HepG2 (cell line): ENCODE results near the gene DDX1. TPM values are rescaled to one million over a fixed set of nuclear protein-coding genes. Genes with fewer than 3 reads are reported as not detected.

ENCODE experiments used
- ATAC-seq: fragments of 200-7000 bp; cut with Tn5 transposase; 3 replicates; pipeline ENCODE4 v1.9.1; 2020; ENCODE audit warnings: mild to moderate bottlenecking, moderate library complexity
- BruUV-seq: library from RNA; stranded (reverse); fragments of 400-500 nt; replicated peaks from 2 replicates; lab custom pipeline; 2021; lab: Mats Ljungman, UMichigan
- CTCF ChIA-PET: fragments of 300-600 bp; formaldehyde crosslinking; extraction: SDS; loops from one replicate; lab custom pipeline; 2021; ENCODE audit warnings: low total read pairs, inconsistent platforms, low intra/inter-chr PET ratio; lab: Yijun Ruan, JAX
- POLR2A ChIA-PET: fragments of 350-600 bp; sonication (Branson Sonifier 250); formaldehyde crosslinking; loops from one replicate; lab custom pipeline; 2020; ENCODE audit warnings: antibody characterized with exemption, inconsistent platforms; lab: Yijun Ruan, JAX
- DNase-seq: peaks from one replicate; pipeline ENCODE4 v3.0.0-alpha.2; 2015; ENCODE audit warnings: low spot score
- FAIRE-seq: peaks from 3 replicates; lab custom pipeline; 2011; peaks lifted over from hg19 to GRCh38; lab: Jason Lieb, UNC
- H2AFZ ChIP-seq: one replicate; pipeline ENCODE4 v1.6.1; 2011; ENCODE audit warnings: low read length, inconsistent platforms
- H3K27ac ChIP-seq: fragments of 300-600 bp; 3 replicates; pipeline ENCODE4 v1.8.0; 2011; ENCODE audit warnings: mixed run types, mild to moderate bottlenecking, mixed read lengths, low read length, inconsistent platforms; ENCODE audit not compliant: insufficient read depth; ENCODE audit errors: extremely low read length
- H3K27me3 ChIP-seq, 2 experiments: fragments of 200-600 bp in 1 of 2; 2 replicates in 1 of 2; 3 replicates in 1 of 2; pipeline versions ENCODE4 v1.6.0 to v1.8.0; 2011; ENCODE audit warnings: low read length in 2 of 2, mild to moderate bottlenecking in 2 of 2, moderate library complexity in 2 of 2, inconsistent platforms in 1 of 2; ENCODE audit not compliant: insufficient read depth in 2 of 2, control insufficient read depth in 1 of 2
- H3K36me3 ChIP-seq, 2 experiments: fragments of 200-600 bp in 1 of 2; replicated peaks in 1 of 2; 2 replicates in 1 of 2; 3 replicates in 1 of 2; pipeline versions ENCODE4 v1.5.1 to v1.8.0; 2011; ENCODE audit warnings: low read length in 2 of 2, inconsistent platforms in 1 of 2; ENCODE audit not compliant: insufficient read depth in 2 of 2, control insufficient read depth in 1 of 2
- H3K4me1 ChIP-seq: 2 replicates; pipeline ENCODE4 v1.5.1; 2012; ENCODE audit warnings: low read length, inconsistent platforms; ENCODE audit not compliant: insufficient read depth
- H3K4me2 ChIP-seq: 2 replicates; pipeline ENCODE4 v1.6.0; 2011; ENCODE audit warnings: low read depth, low read length, inconsistent platforms
- H3K4me3 ChIP-seq, 3 experiments: fragments of 200-600 bp in 1 of 3; sonication (generic), shearing (Covaris generic) in 1 of 3; replicated peaks in 1 of 3; 2 replicates each; pipeline ENCODE4 v1.5.1; 2011 to 2016; ENCODE audit warnings: low read length in 3 of 3, inconsistent platforms in 2 of 3, low read depth in 2 of 3, mild to moderate bottlenecking in 2 of 3, control low read depth in 1 of 3, mixed read lengths in 1 of 3; ENCODE audit not compliant: insufficient read depth in 1 of 3
- H3K79me2 ChIP-seq: one replicate; pipeline ENCODE4 v1.6.1; 2011; ENCODE audit warnings: low read length, inconsistent platforms; ENCODE audit not compliant: insufficient read depth
- H3K9ac ChIP-seq: 2 replicates; pipeline ENCODE4 v1.6.0; 2011; ENCODE audit warnings: mild to moderate bottlenecking, low read depth, low read length, inconsistent platforms; ENCODE audit not compliant: insufficient read depth
- H3K9me3 ChIP-seq: 2 replicates; pipeline ENCODE4 v1.5.1; 2012; ENCODE audit warnings: mild to moderate bottlenecking, low read length
- H4K20me1 ChIP-seq: 2 replicates; pipeline ENCODE4 v1.6.0; 2011; ENCODE audit warnings: inconsistent platforms, mild to moderate bottlenecking, low read length, moderate library complexity; ENCODE audit not compliant: insufficient read depth
- CEBPB ChIP-seq: IDR thresholded peaks from 2 replicates; pipeline ENCODE4 v1.6.1; 2011; ENCODE audit warnings: low read depth, low read length, improper control_type of control experiment, borderline replicate concordance
- FOSL2 ChIP-seq: sonication (generic); formaldehyde crosslinking; IDR thresholded peaks from 2 replicates; pipeline ENCODE4 v1.4.0; 2020; ENCODE audit warnings: missing genetic modification reagents
- GABPB1 ChIP-seq: IDR thresholded peaks from 2 replicates; pipeline ENCODE4 v1.6.1; 2016; ENCODE audit warnings: mild to moderate bottlenecking, missing genetic modification reagents, moderate library complexity, missing compliant biosample characterization
- GMEB1 ChIP-seq: sonication (generic); formaldehyde crosslinking; IDR thresholded peaks from 2 replicates; pipeline ENCODE4 v1.5.1; 2020; ENCODE audit warnings: missing genetic modification reagents, mild to moderate bottlenecking, borderline replicate concordance
- MAX ChIP-seq: IDR thresholded peaks from 2 replicates; pipeline ENCODE4 v1.6.1; 2012; ENCODE audit warnings: inconsistent platforms
- MED1 ChIP-seq: sonication (generic); formaldehyde crosslinking; IDR thresholded peaks from 2 replicates; pipeline ENCODE4 v1.4.0; 2020; ENCODE audit warnings: missing genetic modification reagents
- MYC ChIP-seq: sonication (generic); formaldehyde crosslinking; IDR thresholded peaks from 2 replicates; pipeline ENCODE4 v1.9.0; 2021; ENCODE audit warnings: missing genetic modification reagents, borderline replicate concordance
- PHF21A ChIP-seq: sonication (generic); formaldehyde crosslinking; IDR thresholded peaks from 2 replicates; pipeline ENCODE4 v1.5.0; 2020; ENCODE audit warnings: mild to moderate bottlenecking, missing genetic modification reagents
- PITX1 ChIP-seq: sonication (generic); formaldehyde crosslinking; IDR thresholded peaks from 2 replicates; pipeline ENCODE4 v1.5.1; 2020; ENCODE audit warnings: mild to moderate bottlenecking, missing genetic modification reagents
- PRPF4 ChIP-seq: fragments of 200-400 bp; formaldehyde crosslinking; IDR thresholded peaks from 2 replicates; pipeline ENCODE4 v1.6.1; 2016; ENCODE audit warnings: low read length, low read depth; ENCODE audit not compliant: poor library complexity, severe bottlenecking
- REPIN1 ChIP-seq: sonication (generic); formaldehyde crosslinking; IDR thresholded peaks from 2 replicates; pipeline ENCODE4 v1.8.0; 2022; ENCODE audit warnings: missing genetic modification reagents, low read depth, mild to moderate bottlenecking, borderline replicate concordance
- RXRA ChIP-seq: sonication (generic); formaldehyde crosslinking; IDR thresholded peaks from 2 replicates; pipeline ENCODE4 v1.5.1; 2020; ENCODE audit warnings: missing genetic modification reagents
- SETDB1 ChIP-seq: sonication (generic); formaldehyde crosslinking; IDR thresholded peaks from 2 replicates; pipeline ENCODE4 v1.5.1; 2020; ENCODE audit warnings: missing genetic modification reagents, mild to moderate bottlenecking, borderline replicate concordance
- TFAP4 ChIP-seq: sonication (generic); IDR thresholded peaks from 2 replicates; pipeline ENCODE4 v1.6.1; 2016; ENCODE audit warnings: low read depth, borderline replicate concordance
- ZNF160 ChIP-seq: sonication (generic); formaldehyde crosslinking; IDR thresholded peaks from 2 replicates; pipeline ENCODE4 v1.8.0; 2022; ENCODE audit warnings: mild to moderate bottlenecking, inconsistent platforms, missing genetic modification reagents
- ZNF780A ChIP-seq: sonication (generic); formaldehyde crosslinking; IDR thresholded peaks from 2 replicates; pipeline ENCODE4 v1.8.0; 2022; ENCODE audit warnings: mild to moderate bottlenecking, missing genetic modification reagents, moderate library complexity
- WGBS: methylation state at CpG from one replicate; pipeline ENCODE4 v1.1.6; 2017; ENCODE audit warnings: low lambda C conversion rate; 5-methylcytosine and 5-hydroxymethylcytosine counted together
- in situ Hi-C: cut with HindIII; loops from 2 replicates; pipeline ENCODE4 v1.10.0; 2017; ENCODE audit warnings: low pct_unique_long_range_greater_than_20kb; ENCODE audit not compliant: extremely low pct_ligation_motif_present
- intact Hi-C: fragments of 100-400 bp; cut with micrococcal nuclease; formaldehyde crosslinking; loops from one replicate; pipeline ENCODE4 v1.10.0; 2022; ENCODE audit not compliant: unreplicated experiment
- polyA plus RNA-seq, 8 experiments: library from polyadenylated mRNA; depleted of rRNA in 3 of 8; stranded (reverse) in 7 of 8; unstranded in 1 of 8; fragments of >200 nt; fragmentation: Illumina TruSeq in 4 of 8; extraction: Trizol in 4 of 8; gene quantifications; 2 replicates each; pipeline versions ENCODE4 v1.2.1 to v1.2.3, GENCODE V29; 2011 to 2016; ENCODE audit warnings: low read depth in 4 of 8, missing spikeins in 1 of 8, mixed read lengths in 1 of 8; ENCODE audit not compliant: insufficient read depth in 1 of 8
- total RNA-seq, 5 experiments: library from RNA; depleted of rRNA; stranded (reverse); fragments of >200 nt; fragmentation: Illumina TruSeq; extraction: Trizol; gene quantifications; 2 replicates each; pipeline ENCODE4 v1.2.3, GENCODE V29; 2016; ENCODE audit warnings: low read depth in 1 of 5
- TF ChIP-seq, protein P1 (sequence below): IDR thresholded peaks from 2 replicates; pipeline ENCODE4 v1.6.1; 2016; ENCODE audit warnings: low read depth

The DDX1 gene
- total and polyA plus RNA-seq, 2 of the 13 experiments (the other 11 are each of a cell fraction or from before 2014, with no cell fraction given): 81.6 to 130 TPM

GRCh38 chr2:15642011-15642814, 50.5 kb downstream of the DDX1 start:
- H3K4me2 ChIP-seq: no peak overlapping the region
- H3K36me3 ChIP-seq: no peaks in the 10 kb centered on the region; a peak in 1 of 5 replicates
- peak overlapping the region; percentile 47 for H3K27ac ChIP-seq
- no peaks in the 10 kb centered on the region for H3K79me2 ChIP-seq
- no peaks in the 10 kb centered on the region for H3K27me3 ChIP-seq
- H3K4me1 ChIP-seq: peaks cover 31% of the 10 kb centered on the region
- in situ Hi-C loops: loop anchor here (25.0 kb wide), 1 partner anchor 95 kb away; no protein-coding TSS in a partner anchor
- ChIA-PET CTCF (no interaction called here), POLR2A (interaction anchor here (0.6 kb wide), 1 partner anchor 462 kb away, joined by 3 read pairs; no protein-coding TSS in a partner anchor)
- no peak for FAIRE-seq
- no peak overlapping the region for H3K4me3 ChIP-seq
- no TSS peak for BruUV-seq
- intact Hi-C loops: no loop called here
- peaks cover 14% of the 10 kb centered on the region for H3K9me3 ChIP-seq
- ATAC-seq: peak; percentile 50
- H3K9ac ChIP-seq: no peak overlapping the region
- no peaks in the 10 kb centered on the region for H4K20me1 ChIP-seq
- 85% methylated on average over 12 of the region's 12 CpGs for WGBS
- DNase-seq: peak; percentile 54
- no peak overlapping the region for H2AFZ ChIP-seq
- TF ChIP-seq RXRA (CRISPR knock-in tag) (0 out of 2 replicates have a peak, but pooled peaks have one; percentile 24), PRPF4 (no peak), ZNF780A (no peak), MED1 (peak; percentile 43; the same call in 1 of the 2 replicates), CEBPB (peak; percentile 81), GABPB1 (CRISPR knock-in tag) (0 out of 2 replicates have a peak, but pooled peaks have one; percentile 15), TFAP4 (peak; percentile 74; the same call in 1 of the 2 replicates), PHF21A (0 out of 2 replicates have a peak, but pooled peaks have one; percentile 41), REPIN1 (CRISPR knock-in tag) (peak; percentile 19; the same call in 1 of the 2 replicates), PITX1 (0 out of 2 replicates have a peak, but pooled peaks have one; percentile 9), MAX (peak; percentile 61), SETDB1 (CRISPR knock-in tag) (peak; percentile 68; the same call in 1 of the 2 replicates), FOSL2 (peak; percentile 15; the same call in 1 of the 2 replicates), ZNF160 (CRISPR knock-in tag) (no peak), GMEB1 (0 out of 2 replicates have a peak, but pooled peaks have one; percentile 18), MYC (CRISPR knock-in tag) (peak; percentile 51; the same call in 1 of the 2 replicates)
- TF ChIP-seq, protein P1, sequence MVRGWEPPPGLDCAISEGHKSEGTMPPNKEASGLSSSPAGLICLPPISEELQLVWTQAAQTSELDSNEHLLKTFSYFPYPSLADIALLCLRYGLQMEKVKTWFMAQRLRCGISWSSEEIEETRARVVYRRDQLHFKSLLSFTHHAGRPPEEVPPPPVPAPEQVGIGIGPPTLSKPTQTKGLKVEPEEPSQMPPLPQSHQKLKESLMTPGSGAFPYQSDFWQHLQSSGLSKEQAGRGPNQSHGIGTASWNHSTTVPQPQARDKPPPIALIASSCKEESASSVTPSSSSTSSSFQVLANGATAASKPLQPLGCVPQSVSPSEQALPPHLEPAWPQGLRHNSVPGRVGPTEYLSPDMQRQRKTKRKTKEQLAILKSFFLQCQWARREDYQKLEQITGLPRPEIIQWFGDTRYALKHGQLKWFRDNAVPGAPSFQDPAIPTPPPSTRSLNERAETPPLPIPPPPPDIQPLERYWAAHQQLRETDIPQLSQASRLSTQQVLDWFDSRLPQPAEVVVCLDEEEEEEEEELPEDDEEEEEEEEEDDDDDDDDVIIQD (CRISPR knock-in tag): peak; percentile 29; the same call in 1 of the 2 replicates
